HG03097 (cell line): ENCODE data around the gene PHLDA1.

ENCODE experiments used
- ATAC-seq: cut with Tn5 transposase; IDR thresholded peaks from one replicate; pipeline ENCODE4 v1.9.1; 2021; ENCODE audit not compliant: unreplicated experiment, low FRiP score

Gene PHLDA1

GRCh38 chr12:76038176-76038575 is 6.6 kb upstream of the PHLDA1 start:
- no peak for ATAC-seq

- peak; percentile 54 for ATAC-seq
Measured at GRCh38 chr12:76037130-76038103, 5.8 kb upstream of the PHLDA1 start.

DNA sequence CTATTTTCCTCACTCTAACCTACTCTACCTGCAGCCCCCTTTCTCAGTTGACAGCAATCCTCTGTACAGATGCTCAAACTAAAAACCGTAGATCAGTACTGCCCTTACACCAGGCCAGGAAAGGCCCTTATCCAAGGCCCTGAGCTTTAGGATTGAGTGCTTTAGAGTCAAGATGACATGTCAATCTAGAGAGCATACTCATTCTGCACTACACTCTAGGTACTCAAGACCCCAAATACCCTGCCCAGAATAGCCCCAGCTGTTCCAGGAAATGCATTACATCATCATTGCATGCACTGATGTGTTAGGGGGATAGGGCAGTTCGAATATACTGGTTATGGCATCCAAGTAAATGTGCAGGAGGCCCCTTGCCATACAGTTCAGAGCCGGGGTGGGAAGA is 3.5 kb upstream of the PHLDA1 start:
- no peak for ATAC-seq

DNA sequence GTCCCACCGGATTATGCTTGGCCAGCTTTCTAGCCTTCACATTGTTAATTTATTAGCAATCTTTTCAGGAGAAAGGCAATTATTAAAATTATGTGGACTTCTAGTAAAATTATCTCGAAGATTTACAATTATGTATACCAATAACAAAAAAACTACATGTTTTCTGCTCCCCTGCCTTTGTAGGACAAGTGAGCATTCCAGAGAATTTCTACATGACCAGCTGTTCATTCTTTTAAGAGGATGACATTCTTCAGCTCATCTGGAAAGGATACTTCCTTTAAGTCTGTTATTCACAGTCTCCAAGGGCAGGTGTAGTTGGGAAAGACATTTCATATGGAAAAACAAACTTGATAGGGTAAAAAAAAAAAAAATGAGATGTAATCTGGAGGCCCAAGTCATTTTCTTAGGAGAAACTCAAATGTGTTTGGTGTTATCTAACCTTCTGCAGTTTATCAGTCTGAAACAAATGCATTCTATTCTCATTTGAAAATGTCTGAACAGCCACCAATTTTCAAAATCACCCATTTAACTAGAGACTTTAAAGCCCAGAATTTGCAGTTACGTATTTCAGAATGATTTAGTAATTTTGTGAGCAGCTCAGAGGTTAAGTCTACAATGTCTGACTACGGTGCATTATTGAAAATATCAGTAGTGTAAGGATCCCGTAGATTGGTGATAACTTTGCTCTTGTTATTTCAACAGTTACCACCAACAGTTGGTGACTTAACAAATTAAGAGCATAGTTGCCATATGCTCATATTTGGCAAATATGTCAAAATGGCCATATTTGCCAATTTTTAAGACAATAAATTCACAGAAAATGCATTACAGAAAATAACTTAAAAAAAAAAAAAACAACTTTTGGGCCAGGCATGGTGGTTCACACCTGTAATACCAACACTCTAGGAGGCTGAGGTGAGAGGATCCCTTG is 1.8 kb upstream of the PHLDA1 start:
- no peak for ATAC-seq

- ATAC-seq, result peak; percentile 9
Measured at GRCh38 chr12:76032043-76032981, 736 bp upstream of the PHLDA1 start.

- peak; percentile 5 for ATAC-seq
Measured at GRCh38 chr12:76031081-76031413, 529 bp downstream of the PHLDA1 start.

DNA sequence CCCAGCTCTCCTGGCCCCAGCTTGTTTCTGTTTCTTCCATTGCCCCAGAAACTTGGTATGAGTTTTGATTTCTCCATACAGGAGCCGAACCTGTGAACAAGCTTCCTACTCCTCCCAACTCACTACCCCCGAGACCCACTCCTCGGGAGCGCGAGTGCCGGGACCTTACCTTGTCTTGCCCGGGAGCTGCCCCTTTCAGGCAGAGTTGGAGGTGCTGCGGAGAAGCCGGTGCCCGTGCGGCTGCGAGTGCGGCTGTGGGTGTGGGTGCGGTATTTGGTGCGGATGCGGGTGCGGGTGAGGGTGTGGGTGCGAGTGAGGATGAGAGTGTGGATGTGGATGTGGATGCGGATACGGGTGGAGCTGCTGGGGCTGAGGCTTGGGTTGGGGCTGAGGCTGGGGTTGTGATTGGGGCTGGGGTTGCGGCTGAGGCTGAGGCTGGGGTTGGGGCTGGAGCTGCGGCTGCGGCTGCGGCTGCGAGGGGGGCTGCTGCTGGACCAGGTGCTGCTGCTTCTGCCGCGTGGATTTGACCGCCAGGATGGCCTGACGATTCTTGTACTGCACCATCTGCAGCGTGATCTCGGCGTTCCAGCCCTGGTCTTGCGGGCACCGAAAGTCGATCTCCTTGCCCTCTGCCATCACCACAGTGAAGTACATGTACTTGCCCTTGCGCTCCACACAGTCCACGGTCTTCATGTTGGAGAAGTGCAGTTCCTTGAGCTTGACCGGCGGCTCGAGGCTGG is 1.1 kb downstream of the PHLDA1 start:
- ATAC-seq, result no peak

DNA sequence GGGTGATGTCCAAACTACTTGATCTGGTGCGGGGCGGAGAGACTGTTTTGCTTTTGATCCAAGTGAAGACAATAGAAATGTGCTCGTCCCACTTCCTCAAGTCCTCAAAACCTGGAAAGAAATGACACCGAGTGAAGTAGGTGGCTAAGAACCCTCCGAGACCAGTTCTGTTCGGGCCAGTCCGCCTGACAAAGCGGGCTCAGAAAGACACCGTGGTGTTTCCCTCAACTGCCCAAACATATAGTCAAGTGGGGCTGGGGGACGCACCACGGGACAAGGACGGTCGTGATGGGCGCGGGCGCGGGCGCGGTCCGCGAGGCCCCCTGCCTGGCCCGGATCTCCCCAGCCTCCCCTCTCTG is 1.6 kb downstream of the PHLDA1 start:
- ATAC-seq, result no peak

GRCh38 chr12:76028571-76029277 is 2.9 kb downstream of the PHLDA1 start:
- no peak for ATAC-seq

DNA sequence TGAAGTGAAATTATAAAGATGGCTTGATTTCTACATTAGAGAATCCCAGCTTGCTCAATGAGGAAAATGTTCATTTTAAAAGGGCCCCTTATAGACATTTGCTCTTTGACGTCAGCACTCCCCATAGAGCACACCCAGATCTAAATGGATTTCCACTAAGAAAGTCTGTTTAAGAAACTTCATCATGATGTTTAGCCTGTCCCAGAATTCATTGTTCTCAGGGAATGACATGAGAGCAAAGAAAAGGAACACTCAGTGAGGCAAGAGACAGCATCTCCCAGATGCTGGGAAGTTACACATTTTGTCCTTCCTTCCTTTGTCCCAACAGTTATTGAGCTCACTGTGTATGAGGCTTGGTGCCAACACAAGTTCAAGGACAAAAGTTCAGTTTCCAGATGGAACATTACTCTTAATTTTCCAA is 4.9 kb downstream of the PHLDA1 start:
- ATAC-seq, result no peak

- no peak for ATAC-seq
Measured at GRCh38 chr12:76025601-76026575, 5.7 kb downstream of the PHLDA1 start.

GRCh38 chr12:76024942-76025600 is 6.5 kb downstream of the PHLDA1 start:
- no peak for ATAC-seq

DNA sequence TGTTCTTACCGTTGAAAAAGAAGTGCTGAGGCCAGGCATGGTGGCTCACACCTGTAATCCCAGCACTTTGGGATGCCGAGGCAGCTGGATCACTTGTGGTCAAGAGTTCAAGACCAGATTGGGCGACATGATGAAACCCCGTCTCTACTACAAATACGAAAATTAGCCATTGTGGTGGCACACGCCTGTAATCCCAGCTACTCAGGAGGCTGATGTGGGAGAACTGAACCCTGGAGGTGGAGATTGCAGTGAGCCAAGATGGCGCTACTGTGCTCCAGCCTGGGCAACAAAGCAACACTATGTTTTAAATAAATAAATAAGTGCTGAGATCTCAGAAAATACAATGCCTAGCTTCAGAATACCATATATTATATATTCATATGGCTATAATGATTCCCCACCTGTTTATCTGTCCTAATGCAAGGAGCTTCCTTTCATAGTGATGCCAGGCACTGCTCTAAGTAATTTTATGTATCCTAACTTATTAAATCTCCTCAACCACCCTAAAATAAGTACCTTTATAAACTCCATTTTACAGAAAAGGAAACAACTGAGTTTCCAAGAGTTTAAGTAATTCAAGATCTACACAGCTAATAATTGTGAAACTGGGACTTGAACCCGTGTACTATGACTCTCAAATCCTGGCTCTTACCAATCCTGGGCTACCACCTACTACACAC is 7.3 kb downstream of the PHLDA1 start:
- no peak for ATAC-seq

- no peak for ATAC-seq
Measured at GRCh38 chr12:76023069-76023690, 8.4 kb downstream of the PHLDA1 start.

DNA sequence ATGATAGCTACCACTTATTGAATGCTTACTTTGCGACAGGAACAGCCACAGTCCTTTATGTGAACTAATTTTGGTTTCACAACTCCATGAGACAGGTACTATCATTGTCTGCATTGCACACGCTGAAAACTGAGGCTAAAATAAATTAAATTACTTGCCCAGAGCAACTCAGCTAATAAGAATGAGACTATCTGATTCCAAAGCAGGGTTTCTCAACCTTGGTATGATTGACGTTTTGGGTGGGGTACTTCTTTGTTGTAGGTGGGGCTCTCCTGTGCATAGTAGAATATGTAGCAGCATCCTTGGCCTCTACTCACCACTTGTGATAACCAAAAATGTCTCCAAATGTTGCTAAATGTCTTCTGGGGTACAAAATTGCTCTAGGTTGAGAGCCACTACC is 9.1 kb downstream of the PHLDA1 start:
- no peak for ATAC-seq
